ENCODE results near the gene OGT. TPM values are rescaled to one million over a fixed set of nuclear protein-coding genes. Genes with fewer than 3 reads are reported as not detected.

The OGT gene
- total RNA-seq, 1 donor from 2014 or later, result 146 TPM

DNA sequence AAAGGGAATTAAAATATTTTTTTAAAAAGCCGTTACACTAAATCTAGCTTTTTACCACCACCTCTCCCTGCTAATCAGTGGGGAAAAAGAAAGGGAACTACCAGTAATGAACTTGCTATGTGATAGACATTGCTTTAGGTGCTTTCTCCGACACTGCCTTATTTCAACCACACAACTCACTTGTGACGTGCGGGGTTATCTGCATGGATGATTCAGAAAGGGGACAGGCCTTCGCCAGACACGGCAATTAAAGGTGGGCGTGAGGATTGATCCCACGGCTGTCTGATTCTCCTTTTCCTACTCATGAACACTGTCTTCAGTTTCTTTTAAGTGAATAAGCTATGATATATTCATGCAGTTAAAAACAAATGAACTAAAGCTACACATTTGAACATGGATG lies 86.3 kb downstream of the OGT start:
- H3K4me3 Mint-ChIP-seq (ENCODE audit: low read depth), result no peak overlapping the region
- H3K9me3 Mint-ChIP-seq (ENCODE audit: low read depth), result peaks cover 8% of the 10 kb centered on the region
- DNase-seq (ENCODE audit: low spot score, unreplicated experiment), result no peak
- TF ChIP-seq, protein P1, sequence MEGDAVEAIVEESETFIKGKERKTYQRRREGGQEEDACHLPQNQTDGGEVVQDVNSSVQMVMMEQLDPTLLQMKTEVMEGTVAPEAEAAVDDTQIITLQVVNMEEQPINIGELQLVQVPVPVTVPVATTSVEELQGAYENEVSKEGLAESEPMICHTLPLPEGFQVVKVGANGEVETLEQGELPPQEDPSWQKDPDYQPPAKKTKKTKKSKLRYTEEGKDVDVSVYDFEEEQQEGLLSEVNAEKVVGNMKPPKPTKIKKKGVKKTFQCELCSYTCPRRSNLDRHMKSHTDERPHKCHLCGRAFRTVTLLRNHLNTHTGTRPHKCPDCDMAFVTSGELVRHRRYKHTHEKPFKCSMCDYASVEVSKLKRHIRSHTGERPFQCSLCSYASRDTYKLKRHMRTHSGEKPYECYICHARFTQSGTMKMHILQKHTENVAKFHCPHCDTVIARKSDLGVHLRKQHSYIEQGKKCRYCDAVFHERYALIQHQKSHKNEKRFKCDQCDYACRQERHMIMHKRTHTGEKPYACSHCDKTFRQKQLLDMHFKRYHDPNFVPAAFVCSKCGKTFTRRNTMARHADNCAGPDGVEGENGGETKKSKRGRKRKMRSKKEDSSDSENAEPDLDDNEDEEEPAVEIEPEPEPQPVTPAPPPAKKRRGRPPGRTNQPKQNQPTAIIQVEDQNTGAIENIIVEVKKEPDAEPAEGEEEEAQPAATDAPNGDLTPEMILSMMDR (IDR thresholded peaks at IDR 0.05; ENCODE audit: unreplicated experiment), result no peak
- H3K36me3 Mint-ChIP-seq (ENCODE audit: insufficient read depth), result peaks cover 3% of the 10 kb centered on the region
- H3K27me3 Mint-ChIP-seq, result no peaks in the 10 kb centered on the region
- H3K27ac Mint-ChIP-seq, result no peak overlapping the region
- no peaks in the 10 kb centered on the region for H3K4me1 Mint-ChIP-seq (ENCODE audit: low read depth)

DNA sequence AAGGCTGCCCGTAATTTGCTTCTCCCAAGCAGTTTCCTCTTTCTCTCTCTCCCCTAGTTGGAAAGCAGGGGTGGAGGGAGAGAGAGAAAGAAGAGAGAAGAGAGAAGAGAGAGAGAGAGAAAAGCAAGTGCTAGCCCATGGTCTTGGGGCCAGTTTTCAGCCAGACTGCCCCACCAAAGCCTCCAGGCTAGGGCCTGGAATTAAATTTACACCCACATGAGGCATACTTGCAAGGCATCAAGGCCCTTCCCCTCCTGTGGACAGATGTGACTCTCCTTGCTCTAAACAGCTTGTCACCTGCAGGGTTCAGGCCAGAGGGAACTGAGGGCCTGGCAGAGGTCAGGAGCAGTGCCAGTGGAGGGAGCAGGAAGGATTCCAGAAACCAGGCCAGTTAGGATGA lies 87.1 kb downstream of the OGT start:
- Mint-ChIP-seq H3K9me3 (ENCODE audit: low read depth) (peaks cover 6% of the 10 kb centered on the region), H3K4me1 (ENCODE audit: low read depth) (no peaks in the 10 kb centered on the region), H3K27me3 (no peaks in the 10 kb centered on the region), H3K27ac (no peak overlapping the region), H3K4me3 (ENCODE audit: low read depth) (no peak overlapping the region), H3K36me3 (ENCODE audit: insufficient read depth) (peaks cover 2% of the 10 kb centered on the region)
- DNase-seq (ENCODE audit: low spot score, unreplicated experiment), result no peak
- TF ChIP-seq, protein P1 (IDR thresholded peaks at IDR 0.05; ENCODE audit: unreplicated experiment), result no peak

DNA sequence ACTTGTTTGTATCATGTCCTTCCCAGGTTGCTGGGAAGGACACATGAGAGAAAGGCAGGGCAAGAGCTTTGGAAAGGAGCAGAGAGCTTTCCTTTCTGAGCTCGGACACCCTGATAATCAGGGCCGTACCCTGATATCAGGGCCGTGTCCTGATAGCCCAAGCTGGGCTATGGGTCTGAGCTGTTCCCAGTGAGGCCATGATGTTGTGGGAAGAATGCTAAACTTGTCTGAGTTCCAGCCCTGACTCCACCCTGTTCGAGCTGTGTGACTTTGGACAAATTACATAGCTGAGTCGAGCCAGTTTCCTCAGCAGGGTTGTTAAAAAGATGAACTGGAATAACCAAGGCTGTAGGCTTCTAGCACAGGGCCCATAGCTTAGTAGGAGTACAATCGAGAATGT lies 88.7 kb downstream of the OGT start:
- H3K27me3 Mint-ChIP-seq, result no peaks in the 10 kb centered on the region
- peaks cover 7% of the 10 kb centered on the region for H3K9me3 Mint-ChIP-seq (ENCODE audit: low read depth)
- no peak for DNase-seq (ENCODE audit: low spot score, unreplicated experiment)
- TF ChIP-seq, protein P1 (IDR thresholded peaks at IDR 0.05; ENCODE audit: unreplicated experiment), result no peak
- H3K4me3 Mint-ChIP-seq (ENCODE audit: low read depth), result no peak overlapping the region
- no peaks in the 10 kb centered on the region for H3K4me1 Mint-ChIP-seq (ENCODE audit: low read depth)
- no peaks in the 10 kb centered on the region for H3K36me3 Mint-ChIP-seq (ENCODE audit: insufficient read depth)
- H3K27ac Mint-ChIP-seq, result no peak overlapping the region

DNA sequence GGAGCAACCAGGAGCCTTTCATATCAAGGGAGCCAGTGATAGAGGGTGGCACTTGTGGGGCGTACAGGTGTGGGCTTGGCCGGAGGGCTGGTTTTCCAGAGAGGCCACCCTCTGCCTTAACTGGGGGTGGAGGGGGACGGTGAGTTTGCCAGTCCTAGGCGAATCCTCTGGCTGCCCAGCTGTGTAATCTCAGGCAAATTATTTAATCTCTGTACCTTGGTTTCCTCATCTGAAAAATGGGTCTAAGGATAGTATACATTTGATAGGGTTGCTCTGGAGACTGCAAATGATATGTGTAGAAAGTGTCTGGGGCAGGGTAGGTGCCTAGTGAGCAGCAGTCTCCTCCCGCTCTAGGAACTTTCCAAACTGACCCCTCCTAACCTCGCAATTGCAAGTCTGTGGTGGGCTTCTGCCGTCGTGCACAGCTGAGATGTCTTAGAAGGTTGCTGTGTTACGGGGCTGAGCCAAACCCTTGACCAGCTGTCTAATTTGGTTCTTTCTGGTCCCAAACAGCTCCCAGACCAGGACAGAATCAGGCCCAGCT lies 89.2 kb downstream of the OGT start:
- H3K4me1 Mint-ChIP-seq (ENCODE audit: low read depth), result no peaks in the 10 kb centered on the region
- peaks cover 7% of the 10 kb centered on the region for H3K9me3 Mint-ChIP-seq (ENCODE audit: low read depth)
- no peak for DNase-seq (ENCODE audit: low spot score, unreplicated experiment)
- no peak overlapping the region for H3K4me3 Mint-ChIP-seq (ENCODE audit: low read depth)
- H3K27me3 Mint-ChIP-seq, result no peaks in the 10 kb centered on the region
- H3K27ac Mint-ChIP-seq, result no peak overlapping the region
- TF ChIP-seq, protein P1 (IDR thresholded peaks at IDR 0.05; ENCODE audit: unreplicated experiment), result no peak
- H3K36me3 Mint-ChIP-seq (ENCODE audit: insufficient read depth), result no peaks in the 10 kb centered on the region

DNA sequence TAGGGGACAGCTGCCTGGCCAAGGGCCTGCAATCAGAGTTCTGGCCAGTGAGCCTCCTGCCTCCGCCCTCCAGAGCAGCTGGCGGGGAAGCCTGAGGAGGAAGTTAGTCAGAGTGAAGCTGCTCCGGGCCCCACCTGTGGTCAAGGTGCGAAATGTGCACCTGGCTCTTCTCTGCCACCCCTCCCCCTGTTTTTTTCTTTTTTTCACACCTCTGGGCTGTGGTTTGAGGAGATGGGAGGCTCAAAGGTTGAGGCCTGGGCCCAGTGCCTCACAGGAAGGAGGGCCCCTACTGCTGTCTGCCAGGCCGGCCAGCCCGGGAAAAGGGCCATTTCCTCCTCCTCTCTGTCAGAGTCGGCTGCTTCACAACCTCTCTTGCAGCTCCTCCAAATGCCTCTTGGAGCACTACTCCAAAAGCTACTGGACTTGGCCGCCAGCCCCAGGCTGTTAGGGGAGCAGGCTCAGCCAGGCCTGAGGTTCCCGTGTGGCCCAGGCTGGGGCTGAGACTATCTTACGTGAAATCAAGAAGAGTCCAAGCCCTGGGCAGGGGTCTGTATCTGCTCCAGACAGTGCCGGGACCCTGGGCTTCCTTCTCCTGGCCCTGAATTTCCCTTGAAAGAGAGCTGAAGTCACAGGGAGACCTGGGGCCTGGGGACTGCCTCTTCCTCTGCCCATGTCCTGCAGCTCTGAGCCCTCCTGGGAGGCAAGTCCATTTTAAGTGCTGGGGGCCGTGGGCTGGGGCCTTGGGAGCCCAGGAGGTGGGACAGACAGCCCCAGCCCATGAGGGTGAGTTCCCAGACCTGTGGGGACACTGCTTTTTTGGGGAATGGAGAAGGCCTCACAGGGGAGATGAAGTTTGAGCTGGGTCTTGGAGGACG lies 89.9 kb downstream of the OGT start:
- Mint-ChIP-seq H3K4me3 (ENCODE audit: low read depth) (no peak overlapping the region), H3K9me3 (ENCODE audit: low read depth) (peaks cover 7% of the 10 kb centered on the region)

More for the DNA sequence above, 89.9 kb downstream of the OGT start:
- no peaks in the 10 kb centered on the region for H3K36me3 Mint-ChIP-seq (ENCODE audit: insufficient read depth)
- no peaks in the 10 kb centered on the region for H3K4me1 Mint-ChIP-seq (ENCODE audit: low read depth)
- no peak for DNase-seq (ENCODE audit: low spot score, unreplicated experiment)
- TF ChIP-seq, protein P1 (IDR thresholded peaks at IDR 0.05; ENCODE audit: unreplicated experiment), result no peak
- H3K27me3 Mint-ChIP-seq, result no peaks in the 10 kb centered on the region
- no peak overlapping the region for H3K27ac Mint-ChIP-seq
